ES-I3 (cell line): ENCODE data around the gene PSORS1C2.
A peak's percentile ranks its signal among the peaks of the same experiment; 100 is the strongest.
"Not testable (repeated sequence)": the region's sequence is repeated elsewhere in the genome, so short reads cannot be mapped to it uniquely, and the experiment has no call there.

Source experiments
- H3K36me3 ChIP-seq: 2 replicates; pipeline ENCODE4 v1.6.1; 2013; ENCODE audit warnings: mild to moderate bottlenecking, low read length, control low read depth, moderate library complexity; ENCODE audit not compliant: insufficient read depth
- H3K4me1 ChIP-seq: 2 replicates; pipeline ENCODE4 v1.6.1; 2013; ENCODE audit warnings: mild to moderate bottlenecking, control low read depth, low read length; ENCODE audit not compliant: insufficient read depth
- H3K9ac ChIP-seq: 2 replicates; pipeline ENCODE4 v1.6.1; 2013; ENCODE audit warnings: low read depth, mild to moderate bottlenecking, low read length, moderate library complexity
- H3K9me3 ChIP-seq: 2 replicates; pipeline ENCODE4 v1.6.1; 2013; ENCODE audit warnings: mild to moderate bottlenecking, low read length, moderate library complexity; ENCODE audit not compliant: control insufficient read depth, insufficient read depth

The PSORS1C2 gene

DNA sequence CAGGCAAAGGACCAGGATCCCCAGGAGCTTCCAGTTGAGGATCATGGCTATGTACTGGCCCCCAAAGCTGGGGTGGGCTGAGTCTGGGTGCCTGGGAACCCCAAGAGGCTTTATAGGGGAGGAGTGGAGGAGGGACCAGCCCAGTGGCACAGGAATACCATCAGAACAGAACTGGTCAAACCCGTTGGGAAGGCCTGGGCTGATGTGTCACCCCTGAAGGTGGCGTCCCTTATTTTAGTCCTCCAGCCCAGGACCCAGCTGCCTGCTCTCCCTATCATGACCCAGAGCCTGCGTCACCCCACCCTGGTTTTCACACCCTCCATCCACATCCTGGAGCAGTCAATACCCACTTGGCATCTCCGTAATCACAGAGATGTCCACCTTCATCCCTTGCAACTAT, at the start of gene PSORS1C2:
Gene PSORS1C2, minus strand, starts transcription at position 85 of the 400 bp plus-strand sequence. Its CDS starts 40 bp downstream, at position 45.
- Histone ChIP-seq H3K36me3 (no peaks in the 10 kb centered on the region), H3K4me1 (peaks cover 37% of the 10 kb centered on the region), H3K9ac (no peak within 1 kb of the TSS; the same call in 1 of the 2 replicates), H3K9me3 (no peaks in the 10 kb centered on the region)

DNA sequence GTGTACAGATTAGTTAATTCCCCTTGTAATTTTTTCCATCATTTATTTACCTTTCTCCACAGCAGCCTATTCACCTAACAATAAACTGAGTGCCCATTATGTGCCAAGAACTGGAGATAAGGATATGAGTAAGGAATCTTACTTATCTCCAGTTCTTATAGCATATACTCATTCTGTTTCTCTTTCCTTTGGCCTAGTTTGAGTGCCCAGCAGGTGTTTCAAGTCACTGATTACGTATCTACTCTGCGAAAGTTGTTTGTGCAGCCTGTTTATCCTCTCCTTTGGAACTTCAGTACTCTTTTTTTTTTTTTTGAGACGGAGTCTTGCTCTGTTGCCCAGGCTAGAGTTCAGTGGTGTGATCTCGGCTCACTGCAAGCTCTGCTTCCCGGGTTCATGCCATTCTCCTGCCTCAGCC, 48.9 kb upstream of the PSORS1C2 start:
- Histone ChIP-seq H3K4me1 (0 out of 2 replicates have a peak, but pooled peaks cover 4% of the 10 kb centered on the region), H3K9ac (no peak overlapping the region), H3K36me3 (no peaks in the 10 kb centered on the region), H3K9me3 (no peaks in the 10 kb centered on the region)

DNA sequence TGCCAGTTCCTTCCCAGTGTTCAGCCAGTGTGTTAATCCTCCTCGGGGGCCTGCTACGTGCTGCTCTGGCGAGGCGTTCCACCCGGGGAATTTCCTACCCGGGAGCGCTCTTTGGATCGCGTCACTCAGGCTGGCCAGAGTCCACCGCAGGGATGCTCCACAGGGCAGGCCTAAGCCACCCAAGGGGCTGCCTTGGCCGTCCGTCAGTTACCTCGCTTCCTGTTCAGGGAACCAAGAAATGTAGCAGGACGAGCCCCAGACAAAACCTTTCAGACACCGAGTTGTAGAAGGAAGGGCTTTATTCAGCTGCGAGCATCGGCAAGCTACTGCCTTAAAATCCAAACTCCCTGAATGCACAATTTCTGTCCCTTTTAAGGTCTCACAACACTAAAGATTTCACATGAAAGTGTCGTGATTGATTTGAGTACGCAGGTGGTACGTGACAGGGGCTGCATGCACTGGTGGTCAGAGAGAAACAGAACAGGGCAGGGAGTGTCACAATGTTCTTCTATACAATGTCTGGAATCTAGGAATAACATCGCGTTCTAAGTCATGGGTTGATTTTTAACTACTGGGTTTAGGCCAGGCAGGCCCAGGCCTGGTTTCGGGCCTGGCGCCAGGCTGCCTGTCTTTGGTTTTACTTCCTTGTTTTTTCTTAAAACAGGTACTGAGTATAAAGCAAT, 47.3 kb upstream of the PSORS1C2 start:
- H3K36me3 ChIP-seq = no peaks in the 10 kb centered on the region

DNA sequence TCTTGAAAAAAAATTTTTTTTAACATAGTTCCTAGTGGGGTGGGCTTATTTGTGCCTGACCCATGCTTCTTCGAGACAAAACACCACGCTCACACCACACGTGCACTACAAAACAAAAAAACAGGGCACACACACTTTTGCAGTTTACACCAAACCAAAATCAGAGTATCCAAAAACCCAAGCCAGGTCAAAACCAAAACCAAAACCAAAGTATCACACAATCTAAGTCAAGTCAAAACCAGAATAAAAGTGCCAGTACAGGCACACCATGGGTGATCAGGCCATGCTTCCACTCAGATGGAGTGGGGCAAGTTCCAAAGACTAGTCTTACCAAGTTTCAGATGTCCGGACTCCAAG, 46.8 kb upstream of the PSORS1C2 start:
- H3K9ac ChIP-seq = not testable (repeated sequence)

More for the DNA sequence above, 47.3 kb upstream of the PSORS1C2 start:
- 0 out of 2 replicates have a peak, but pooled peaks cover 4% of the 10 kb centered on the region for H3K4me1 ChIP-seq
- H3K9me3 ChIP-seq = no peaks in the 10 kb centered on the region
- H3K9ac ChIP-seq = no peak overlapping the region

DNA sequence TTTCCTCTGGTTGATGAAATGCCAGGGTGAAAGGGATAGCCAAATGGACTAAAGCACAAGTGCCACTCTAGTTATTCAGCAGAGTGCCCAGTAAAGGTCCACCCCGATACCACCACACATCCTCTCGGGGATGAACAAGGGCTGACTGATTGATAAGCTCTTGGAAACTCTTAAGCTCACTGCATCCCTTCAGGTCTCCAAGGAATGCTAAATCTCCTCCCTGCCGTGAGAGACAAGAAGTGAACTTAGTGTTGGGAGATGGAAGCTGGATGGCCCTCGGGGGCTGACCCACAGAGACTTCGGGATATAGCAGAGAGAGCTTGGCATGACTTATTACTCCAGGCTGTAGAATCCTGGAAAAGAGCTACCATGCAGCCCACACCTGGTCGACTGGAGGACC, 45.0 kb upstream of the PSORS1C2 start:
- H3K4me1 ChIP-seq, H3K9ac ChIP-seq, H3K9me3 ChIP-seq, H3K36me3 ChIP-seq: not testable (repeated sequence)

More for the DNA sequence above, 46.8 kb upstream of the PSORS1C2 start:
- H3K9me3 ChIP-seq, H3K4me1 ChIP-seq, H3K36me3 ChIP-seq: not testable (repeated sequence)

DNA sequence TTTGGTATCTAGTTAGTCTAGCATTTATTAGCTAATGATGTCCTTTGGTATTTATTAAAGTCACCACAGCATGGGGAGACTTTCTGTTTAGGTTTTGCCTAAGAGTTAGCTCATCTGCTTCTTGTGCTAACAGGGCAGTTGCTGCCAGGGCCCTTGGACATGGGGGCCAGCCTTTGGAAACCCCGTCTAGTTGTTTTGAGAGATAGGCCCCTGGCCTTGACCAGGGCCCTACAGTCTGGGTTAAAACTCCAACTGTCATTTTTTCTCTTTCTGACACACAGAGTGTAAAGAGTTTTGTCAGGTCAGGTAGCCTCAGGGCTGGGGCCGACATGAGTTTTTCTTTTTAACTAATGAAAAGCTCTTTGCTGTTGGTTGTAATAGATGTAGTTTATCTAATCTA, 44.4 kb upstream of the PSORS1C2 start:
- H3K9ac ChIP-seq, H3K9me3 ChIP-seq, H3K36me3 ChIP-seq: not testable (repeated sequence)
- peaks cover 10% of the 10 kb centered on the region; the same call in 1 of the 2 replicates for H3K4me1 ChIP-seq

DNA sequence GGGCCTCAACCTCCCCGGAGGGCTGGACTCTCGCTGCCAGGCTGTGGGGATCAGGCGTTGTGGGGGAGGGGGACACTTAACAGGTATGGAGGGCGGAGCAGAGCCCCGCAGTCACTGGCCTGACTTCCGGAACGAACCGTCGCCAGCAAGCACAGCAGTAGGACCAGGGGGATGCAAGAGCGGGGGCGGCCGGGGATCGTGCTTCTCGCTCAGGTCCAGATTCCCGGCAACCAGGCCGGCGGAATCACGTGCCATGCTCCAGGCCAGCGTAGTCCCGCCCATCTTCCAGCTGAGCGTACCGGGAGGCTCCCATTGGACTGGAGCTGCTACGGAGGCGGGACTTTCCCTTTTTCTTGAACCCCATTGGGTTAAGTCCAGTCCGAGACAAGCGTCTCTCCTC, 41.6 kb upstream of the PSORS1C2 start:
- Histone ChIP-seq H3K9me3 (no peaks in the 10 kb centered on the region), H3K4me1 (peaks cover 12% of the 10 kb centered on the region), H3K9ac (peak overlapping the region; percentile 30; the same call in 1 of the 2 replicates), H3K36me3 (no peaks in the 10 kb centered on the region)

DNA sequence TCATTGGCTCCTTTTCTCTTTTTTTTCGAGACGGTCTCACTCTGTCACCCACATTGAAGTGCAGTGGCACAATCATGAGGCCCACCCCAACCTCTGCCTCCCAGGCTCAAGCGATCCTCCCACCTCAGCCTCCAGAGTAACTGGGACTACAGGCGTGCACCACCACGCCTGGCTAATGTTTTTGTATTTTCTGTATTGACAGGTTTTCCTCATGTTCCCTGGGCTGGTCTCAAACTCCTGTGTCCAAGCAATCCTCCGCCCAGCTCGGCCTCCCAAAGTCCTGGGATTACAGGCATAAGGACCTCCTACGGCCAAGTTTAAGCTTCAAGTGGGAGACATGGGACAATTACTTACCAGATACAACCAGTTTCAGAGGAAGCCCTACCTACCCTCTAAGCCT, 41.0 kb upstream of the PSORS1C2 start:
- Histone ChIP-seq H3K9ac (peak overlapping the region; percentile 30; the same call in 1 of the 2 replicates), H3K9me3 (no peaks in the 10 kb centered on the region), H3K36me3 (no peaks in the 10 kb centered on the region), H3K4me1 (peaks cover 18% of the 10 kb centered on the region)

DNA sequence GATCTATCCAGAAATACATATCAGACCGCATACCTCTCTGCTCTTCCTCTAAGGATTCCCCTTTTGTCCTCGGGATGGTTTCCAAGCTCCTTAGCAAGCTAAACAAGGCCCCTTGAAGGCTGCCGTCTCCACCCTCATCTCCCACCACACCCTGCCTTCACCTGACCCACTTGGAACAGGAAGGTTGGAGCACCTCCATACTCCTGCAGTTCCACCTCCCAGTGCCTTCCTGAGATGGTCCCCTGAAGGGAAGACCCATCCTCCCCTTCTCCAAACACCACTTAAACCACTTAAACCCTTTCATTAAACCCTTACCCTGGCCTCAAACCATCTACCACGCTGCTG, 40.1 kb upstream of the PSORS1C2 start:
- Histone ChIP-seq H3K9me3 (no peaks in the 10 kb centered on the region), H3K9ac (no peak overlapping the region), H3K4me1 (peaks cover 27% of the 10 kb centered on the region), H3K36me3 (no peaks in the 10 kb centered on the region)

DNA sequence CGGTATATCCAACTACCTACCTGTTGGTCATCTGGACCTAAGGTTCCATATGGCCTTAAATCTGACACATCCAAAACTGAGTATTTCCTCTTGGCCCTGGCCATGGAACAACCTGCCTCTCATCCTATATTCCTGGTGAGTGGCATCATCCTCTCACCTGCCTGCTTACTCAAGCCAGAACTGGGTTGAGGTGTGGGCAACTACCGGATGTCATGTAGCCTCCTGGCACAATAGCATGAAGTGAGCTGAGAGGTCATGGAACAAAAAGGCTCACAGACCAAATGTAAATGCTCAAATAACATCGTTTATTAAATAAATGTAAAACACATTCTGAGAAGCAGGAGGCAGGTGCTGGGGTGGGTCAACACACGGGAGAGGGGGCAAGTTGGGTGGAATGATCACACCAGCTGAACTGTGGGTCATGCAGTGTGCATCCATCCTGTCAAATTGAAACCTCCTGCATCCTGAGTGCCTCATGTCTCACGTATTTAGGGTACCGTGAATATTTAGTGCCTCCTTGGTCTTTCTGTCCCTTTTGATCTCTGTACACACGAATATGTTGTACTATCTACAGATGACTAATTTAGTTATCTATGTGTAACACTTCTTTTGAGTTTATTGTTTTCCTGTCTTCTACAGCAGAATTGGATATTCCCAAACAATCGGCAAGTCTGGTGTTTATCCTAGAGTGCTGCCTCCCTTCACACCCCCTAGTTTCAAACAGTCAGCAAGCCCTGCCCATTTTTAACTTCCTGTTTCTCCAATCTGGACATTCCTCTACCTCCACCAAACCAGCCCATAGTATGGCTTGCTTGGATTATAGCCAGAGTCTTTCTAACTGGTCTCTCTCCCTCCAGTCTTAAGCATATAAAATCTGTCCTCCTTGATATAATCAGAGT, 39.5 kb upstream of the PSORS1C2 start:
- no peaks in the 10 kb centered on the region for H3K9me3 ChIP-seq
- no peak overlapping the region; the same call in 1 of the 2 replicates for H3K9ac ChIP-seq
- H3K4me1 ChIP-seq = peaks cover 29% of the 10 kb centered on the region
- no peaks in the 10 kb centered on the region for H3K36me3 ChIP-seq

DNA sequence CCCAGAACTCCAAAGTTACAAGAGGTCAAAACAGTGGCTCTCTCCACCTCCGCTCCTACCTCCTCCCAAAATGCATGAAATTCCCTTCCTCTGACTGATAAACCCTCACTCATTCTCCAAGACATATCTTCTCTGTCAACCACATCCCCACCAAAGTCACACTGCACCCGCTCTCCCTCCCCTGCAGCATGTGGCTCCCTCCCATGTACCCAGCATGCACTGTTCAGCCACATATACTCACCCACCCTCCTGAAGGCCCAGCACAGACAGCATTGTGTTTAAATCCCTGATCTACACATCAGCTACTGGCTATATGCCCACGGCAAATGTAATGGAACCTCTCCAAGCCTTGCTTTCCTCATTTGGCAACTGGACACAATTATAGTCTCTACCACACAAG, 37.1 kb upstream of the PSORS1C2 start:
- Histone ChIP-seq H3K36me3 (no peaks in the 10 kb centered on the region), H3K9ac (no peak overlapping the region), H3K9me3 (no peaks in the 10 kb centered on the region), H3K4me1 (peaks cover 36% of the 10 kb centered on the region)

DNA sequence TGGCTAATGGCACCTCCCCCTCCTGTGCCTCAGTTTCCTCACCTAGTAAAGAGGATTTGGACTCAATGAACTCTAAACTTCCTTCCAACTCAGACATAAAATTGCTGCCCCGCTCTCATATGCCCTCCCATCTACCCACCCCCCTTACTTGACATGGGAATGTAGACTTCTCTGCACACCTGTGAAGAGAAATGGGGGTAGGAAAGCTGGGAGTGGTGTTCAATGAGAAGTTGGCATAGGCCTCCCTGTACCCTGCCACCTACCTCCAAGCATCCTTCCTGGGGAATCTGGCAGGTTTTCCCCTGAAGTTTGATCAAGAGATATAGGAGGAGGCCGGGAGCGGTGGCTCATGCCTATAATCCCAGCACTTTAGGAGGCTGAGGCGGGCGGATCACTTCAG, 35.5 kb upstream of the PSORS1C2 start:
- Histone ChIP-seq H3K36me3 (no peaks in the 10 kb centered on the region), H3K4me1 (peaks cover 36% of the 10 kb centered on the region), H3K9me3 (no peaks in the 10 kb centered on the region), H3K9ac (no peak overlapping the region)

DNA sequence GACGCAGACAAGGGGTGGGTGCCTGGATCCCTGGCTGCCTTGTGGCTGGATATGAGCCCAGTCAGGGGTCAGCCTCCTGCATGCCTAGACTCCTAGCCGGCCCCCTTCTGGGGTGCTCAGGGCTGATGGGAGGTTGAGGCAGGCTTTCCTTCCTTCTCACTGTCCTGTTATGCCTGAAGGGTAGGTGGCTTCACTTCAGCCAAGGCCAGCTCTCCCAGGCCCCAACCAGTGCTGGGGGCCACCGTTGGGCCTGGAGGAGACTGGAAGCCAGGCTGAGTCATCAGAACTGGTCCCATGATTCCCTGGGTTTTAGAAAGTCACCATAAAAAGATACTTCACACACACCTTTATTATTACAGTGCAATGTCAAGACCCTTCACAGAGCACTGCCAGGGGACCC, 34.5 kb upstream of the PSORS1C2 start:
- Histone ChIP-seq H3K9me3 (no peaks in the 10 kb centered on the region), H3K4me1 (peaks cover 29% of the 10 kb centered on the region), H3K36me3 (no peaks in the 10 kb centered on the region; the same call in 1 of the 2 replicates), H3K9ac (peak overlapping the region; percentile 30)

DNA sequence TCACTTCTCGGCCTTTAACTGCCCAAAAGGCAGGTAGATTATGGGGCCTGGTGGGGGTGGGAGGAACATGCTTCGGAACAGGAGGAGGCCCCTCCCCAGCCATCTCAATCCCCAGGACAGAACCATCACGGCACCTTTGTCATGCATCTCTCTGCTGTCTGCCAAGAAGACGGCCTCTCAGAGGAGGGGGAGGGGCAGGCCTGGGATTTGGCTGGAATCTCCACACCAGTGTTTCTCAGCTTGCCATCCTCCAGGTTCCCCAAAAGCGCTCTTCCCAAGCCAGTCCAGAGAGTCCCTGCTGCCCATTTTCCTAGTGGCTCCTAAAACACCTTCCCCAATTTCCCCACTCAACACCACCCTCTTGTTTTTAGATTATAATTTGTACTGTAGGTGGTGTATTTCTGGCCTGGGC, 34.1 kb upstream of the PSORS1C2 start:
- Histone ChIP-seq H3K4me1 (peaks cover 29% of the 10 kb centered on the region), H3K36me3 (no peaks in the 10 kb centered on the region; the same call in 1 of the 2 replicates), H3K9me3 (no peaks in the 10 kb centered on the region), H3K9ac (peak overlapping the region; percentile 30)
